Endothelial cell of umbilical vein (primary cell): ENCODE data around the gene FAM219B.

ENCODE experiments used
- CTCF ChIP-seq, 2 donors: IDR thresholded peaks; 1 replicate in 1 of 2; 2 replicates in 1 of 2; pipeline ENCODE4 v1.5.1; 2011; ENCODE audit warnings: low read length in 2 of 2, mild to moderate bottlenecking in 2 of 2, moderate library complexity in 2 of 2, control low read depth in 1 of 2, inconsistent platforms in 1 of 2, low read depth in 1 of 2; ENCODE audit not compliant: insufficient read depth in 1 of 2; ENCODE audit errors: extremely low read depth in 1 of 2
- EZH2 ChIP-seq: IDR thresholded peaks from 2 replicates; pipeline ENCODE4 v1.6.1; 2012; ENCODE audit warnings: borderline replicate concordance, low read depth, mild to moderate bottlenecking, moderate library complexity, low read length, inconsistent platforms; ENCODE audit not compliant: severe bottlenecking
- JUN ChIP-seq: IDR thresholded peaks from 2 replicates; pipeline ENCODE4 v1.6.1; 2011; ENCODE audit warnings: borderline replicate concordance, low read depth; ENCODE audit not compliant: insufficient read length, insufficient read depth

GRCh38 chr15:74858369-74858740 lies 48.3 kb downstream of the FAM219B start:
- TF ChIP-seq CTCF (IDR thresholded peaks at IDR 0.05; ENCODE audit: extremely low read depth in 1 of 2, insufficient read depth in 1 of 2, low read depth in 1 of 2, low read length in 2 of 2) (no peak), EZH2 (no peak), JUN (no peak)
